H1 (cell line): ENCODE results near the gene SPSB1. TPM values are rescaled to one million over a fixed set of nuclear protein-coding genes. Genes with fewer than 3 reads are reported as not detected.

Experiments used
- CTCF ChIA-PET: fragments of 300-600 bp; sonication (Branson Sonifier 250); formaldehyde crosslinking; loops from one replicate; lab custom pipeline; 2021; ENCODE audit not compliant: partially characterized antibody; lab: Charles Lee
- POLR2A ChIA-PET: fragments of 300-600 bp; sonication (Branson Sonifier 250); formaldehyde crosslinking; loops from one replicate; lab custom pipeline; 2021; ENCODE audit warnings: inconsistent platforms; ENCODE audit not compliant: partially characterized antibody; lab: Charles Lee
- DNase-seq, 2 experiments: peaks; one replicate each; pipeline versions ENCODE4 v3.0.0 to v3.0.0-alpha.2; 2010 to 2022; ENCODE audit warnings: low spot score in 2 of 2, low read depth in 1 of 2, mixed read lengths in 1 of 2
- FAIRE-seq: peaks from 2 replicates; lab custom pipeline; 2011; peaks lifted over from hg19 to GRCh38; lab: Jason Lieb, UNC
- H2AFZ ChIP-seq: 2 replicates; pipeline ENCODE4 v1.8.1; 2012; ENCODE audit warnings: low read length, inconsistent platforms
- H2AK5ac ChIP-seq: 2 replicates; pipeline ENCODE4 v1.6.1; 2013; ENCODE audit warnings: low read depth, low read length
- H2BK120ac ChIP-seq: replicated peaks from 2 replicates; pipeline ENCODE3; 2013; ENCODE audit warnings: low read depth, low read length, inconsistent platforms
- H2BK12ac ChIP-seq: 2 replicates; pipeline ENCODE4 v1.6.1; 2013; ENCODE audit warnings: low read depth, low read length
- H2BK15ac ChIP-seq: 2 replicates; pipeline ENCODE4 v1.6.1; 2013; ENCODE audit warnings: low read length
- H2BK20ac ChIP-seq: 2 replicates; pipeline ENCODE4 v1.6.1; 2013; ENCODE audit warnings: low read length
- H2BK5ac ChIP-seq: 2 replicates; pipeline ENCODE4 v1.6.1; 2013; ENCODE audit warnings: low read depth, low read length
- H3K14ac ChIP-seq: 2 replicates; pipeline ENCODE4 v1.6.1; 2013; ENCODE audit warnings: inconsistent platforms; ENCODE audit not compliant: insufficient read length
- H3K18ac ChIP-seq: 2 replicates; pipeline ENCODE4 v1.6.1; 2013; ENCODE audit warnings: low read length; ENCODE audit errors: extremely low read depth
- H3K23ac ChIP-seq: 2 replicates; pipeline ENCODE4 v1.6.1; 2013; ENCODE audit warnings: inconsistent platforms; ENCODE audit not compliant: insufficient read length
- H3K23me2 ChIP-seq: 2 replicates; pipeline ENCODE4 v1.6.1; 2013; ENCODE audit warnings: low read depth, low read length
- H3K27ac ChIP-seq: 2 replicates; pipeline ENCODE4 v1.6.1; 2011; ENCODE audit warnings: low read depth, low read length, inconsistent platforms
- H3K27me3 ChIP-seq, 4 experiments: replicated peaks in 1 of 4; 1 replicate in 1 of 4; 2 replicates in 3 of 4; pipeline versions ENCODE4 v1.6.1 to v1.8.1; 2011 to 2013; ENCODE audit warnings: low read length in 3 of 4, mild to moderate bottlenecking in 3 of 4, inconsistent platforms in 2 of 4, mixed read lengths in 2 of 4, moderate library complexity in 1 of 4; ENCODE audit not compliant: control insufficient read depth in 3 of 4, insufficient read depth in 3 of 4; ENCODE audit errors: extremely low read depth in 1 of 4
- H3K36me3 ChIP-seq, 4 experiments: 2 replicates each; pipeline versions ENCODE4 v1.6.1 to v1.8.1; 2011 to 2013; ENCODE audit warnings: mild to moderate bottlenecking in 4 of 4, low read length in 3 of 4, moderate library complexity in 2 of 4, control low read depth in 1 of 4, inconsistent platforms in 1 of 4; ENCODE audit not compliant: insufficient read depth in 4 of 4, control insufficient read depth in 2 of 4
- H3K4ac ChIP-seq: replicated peaks from 2 replicates; pipeline ENCODE3; 2013; ENCODE audit warnings: low read length, low read depth, mixed read lengths, inconsistent platforms; ENCODE audit not compliant: insufficient read length
- H3K4me1 ChIP-seq, 4 experiments: replicated peaks in 1 of 4; 1 replicate in 1 of 4; 2 replicates in 3 of 4; pipeline versions ENCODE4 v1.6.1 to v1.8.1; 2011 to 2013; ENCODE audit warnings: low read length in 3 of 4, inconsistent platforms in 2 of 4, mixed read lengths in 1 of 4; ENCODE audit not compliant: insufficient read depth in 4 of 4, control insufficient read depth in 3 of 4
- H3K4me2 ChIP-seq, 2 experiments: 2 replicates each; pipeline versions ENCODE4 v1.6.1 to v1.8.1; 2011 to 2013; ENCODE audit warnings: low read depth in 2 of 2, low read length in 2 of 2, control low read depth in 1 of 2, inconsistent platforms in 1 of 2, mild to moderate bottlenecking in 1 of 2; ENCODE audit not compliant: insufficient read depth in 1 of 2
- H3K4me3 ChIP-seq, 4 experiments: fragments of 200-600, 300-600 bp in 1 of 4; sonication (generic), shearing (Covaris generic), sonication (Bioruptor Twin) in 1 of 4; 2 replicates each; pipeline versions ENCODE4 v1.5.1 to v1.8.1; 2011 to 2016; ENCODE audit warnings: low read length in 4 of 4, low read depth in 3 of 4, control low read depth in 2 of 4, inconsistent platforms in 2 of 4, mild to moderate bottlenecking in 2 of 4, mixed read lengths in 1 of 4, moderate library complexity in 1 of 4; ENCODE audit not compliant: insufficient read depth in 2 of 4; ENCODE audit errors: extremely low read depth in 1 of 4
- H3K56ac ChIP-seq: replicated peaks from 2 replicates; pipeline ENCODE3; 2013; ENCODE audit warnings: low read depth, mild to moderate bottlenecking, mixed read lengths, low read length, inconsistent platforms; ENCODE audit not compliant: insufficient read length
- H3K79me1 ChIP-seq: 2 replicates; pipeline ENCODE4 v1.6.1; 2013; ENCODE audit warnings: low read depth, low read length, control low read depth
- H3K79me2 ChIP-seq, 2 experiments: 2 replicates each; pipeline versions ENCODE4 v1.6.1 to v1.8.1; 2012 to 2013; ENCODE audit warnings: low read length in 2 of 2, mild to moderate bottlenecking in 2 of 2, inconsistent platforms in 1 of 2; ENCODE audit not compliant: insufficient read depth in 2 of 2, control insufficient read depth in 1 of 2
- H3K9ac ChIP-seq, 4 experiments: replicated peaks in 1 of 4; 1 replicate in 1 of 4; 2 replicates in 3 of 4; pipeline versions ENCODE4 v1.6.1 to v1.8.1; 2011 to 2013; ENCODE audit warnings: low read depth in 3 of 4, low read length in 3 of 4, control low read depth in 2 of 4, mild to moderate bottlenecking in 2 of 4, moderate library complexity in 2 of 4, inconsistent platforms in 1 of 4; ENCODE audit errors: extremely low read depth in 1 of 4
- H3K9me3 ChIP-seq, 2 experiments: 2 replicates each; pipeline versions ENCODE4 v1.6.1 to v1.8.1; 2012 to 2013; ENCODE audit warnings: mild to moderate bottlenecking in 2 of 2, moderate library complexity in 2 of 2, control low read depth in 1 of 2, inconsistent platforms in 1 of 2, low read depth in 1 of 2, low read length in 1 of 2, mixed read lengths in 1 of 2; ENCODE audit not compliant: insufficient read depth in 2 of 2
- H4K20me1 ChIP-seq, 2 experiments: replicated peaks in 1 of 2; 2 replicates each; pipeline versions ENCODE3 to v1.8.1; 2011 to 2013; ENCODE audit warnings: inconsistent platforms in 2 of 2, low read length in 2 of 2, mild to moderate bottlenecking in 1 of 2; ENCODE audit not compliant: insufficient read depth in 2 of 2, control insufficient read depth in 1 of 2
- H4K5ac ChIP-seq: 2 replicates; pipeline ENCODE4 v1.6.1; 2013; ENCODE audit warnings: low read length, low read depth, mixed read lengths, inconsistent platforms; ENCODE audit not compliant: insufficient read length
- H4K8ac ChIP-seq: 2 replicates; pipeline ENCODE4 v1.8.0; 2013; ENCODE audit warnings: mild to moderate bottlenecking, moderate library complexity, low read length, inconsistent platforms; ENCODE audit not compliant: insufficient read depth; ENCODE audit errors: extremely low read depth
- H4K91ac ChIP-seq: replicated peaks from 2 replicates; pipeline ENCODE3; 2013; ENCODE audit warnings: low read length, mixed read lengths, inconsistent platforms; ENCODE audit not compliant: insufficient read length
- ATF2 ChIP-seq: IDR thresholded peaks from 2 replicates; pipeline ENCODE4 v1.6.1; 2012; ENCODE audit warnings: low read length, inconsistent platforms
- CBX8 ChIP-seq: fragments of 300-800, 300-1000 bp; sonication (generic); IDR thresholded peaks from 2 replicates; pipeline ENCODE4 v1.7.1; 2016; ENCODE audit warnings: low read depth, low read length, borderline replicate concordance
- FOSL1 ChIP-seq: IDR thresholded peaks from 2 replicates; pipeline ENCODE4 v1.6.1; 2011; ENCODE audit warnings: mild to moderate bottlenecking, low read depth, low read length, moderate library complexity; ENCODE audit not compliant: insufficient read depth
- GABPA ChIP-seq: IDR thresholded peaks from 2 replicates; pipeline ENCODE4 v1.6.1; 2011; ENCODE audit warnings: mild to moderate bottlenecking, low read length, moderate library complexity, borderline replicate concordance; ENCODE audit not compliant: insufficient read depth
- HDAC2 ChIP-seq, 2 experiments: fragments of 300-600 bp in 1 of 2; sonication (generic) in 1 of 2; IDR thresholded peaks; 2 replicates each; pipeline ENCODE4 v1.6.1; 2011 to 2012; ENCODE audit warnings: low read depth in 2 of 2, low read length in 2 of 2, mild to moderate bottlenecking in 2 of 2, moderate library complexity in 2 of 2, borderline replicate concordance in 1 of 2, inconsistent platforms in 1 of 2
- HDAC6 ChIP-seq: IDR thresholded peaks from one replicate; pipeline ENCODE4 v1.7.1; 2012; ENCODE audit warnings: low read depth, mild to moderate bottlenecking, inconsistent platforms, low read length, moderate library complexity
- RXRA ChIP-seq: IDR thresholded peaks from 2 replicates; pipeline ENCODE4 v1.6.1; 2011; ENCODE audit warnings: low read depth, mild to moderate bottlenecking, low read length, moderate library complexity; ENCODE audit not compliant: insufficient read depth
- SP1 ChIP-seq: IDR thresholded peaks from 2 replicates; pipeline ENCODE4 v1.6.1; 2011; ENCODE audit warnings: low read depth, low read length
- SUZ12 ChIP-seq: fragments of 200-600 bp; sonication (generic); IDR thresholded peaks from 2 replicates; pipeline ENCODE4 v1.6.1; 2012; ENCODE audit warnings: mild to moderate bottlenecking, inconsistent platforms, low read length, moderate library complexity, mixed read lengths
- TCF12 ChIP-seq: IDR thresholded peaks from 2 replicates; pipeline ENCODE4 v1.6.1; 2011; ENCODE audit warnings: low read depth, mild to moderate bottlenecking, low read length
- WGBS, 2 experiments: shearing (Covaris generic) in 1 of 2; methylation state at CpG; one replicate each; pipeline versions ENCODE4 v1.1.6 to v1.1.7; 2013 to 2015; ENCODE audit warnings: low lambda C conversion rate in 2 of 2, mixed read lengths in 2 of 2, inconsistent platforms in 1 of 2, low coverage in 1 of 2, missing lambda C conversion rate in 1 of 2; ENCODE audit not compliant: insufficient replicate concordance in 2 of 2, insufficient coverage in 1 of 2, insufficient read length in 1 of 2; ENCODE audit errors: extremely low coverage in 1 of 2, missing lambda C conversion rate in 1 of 2; 5-methylcytosine and 5-hydroxymethylcytosine counted together
- polyA plus RNA-seq, 7 experiments: library from polyadenylated mRNA; depleted of rRNA in 3 of 7; stranded (reverse) in 5 of 7; unstranded in 2 of 7; fragments of >200 nt in 5 of 7; fragments of 200-250 nt in 2 of 7; gene quantifications; 1 replicate in 5 of 7; 2 replicates in 1 of 7; 4 replicates in 1 of 7; pipeline versions ENCODE4 v1.2.1 to v1.2.3, GENCODE V29; 2011 to 2013; ENCODE audit warnings: missing spikeins in 2 of 7, mixed read lengths in 2 of 7
- total RNA-seq: library from RNA; stranded (reverse); fragmentation: NEBNext Ultra II Directional; extraction: Animal tissue kit (Norgen Biotek cat#: 25700); gene quantifications from 2 replicates; pipeline ENCODE4 v1.2.1, GENCODE V29; 2021

The SPSB1 gene
- total and polyA plus RNA-seq, 2 of the 8 experiments (the other 6 are each of a cell fraction or from before 2014, with no cell fraction given): 5.3 to 6.4 TPM

- H2BK15ac ChIP-seq: no peak overlapping the region; the same call in 1 of the 2 replicates
- H2BK20ac ChIP-seq: no peak overlapping the region
- 0 out of 2 replicates have a peak overlapping the region, but pooled peaks have one; percentile 24 for H2BK5ac ChIP-seq
- H4K91ac ChIP-seq: peak overlapping the region; percentile 15
- H4K20me1 ChIP-seq: peaks cover 0 to 1% of the 10 kb centered on the region in 2 experiments
- H3K27ac ChIP-seq: no peak overlapping the region
- peaks cover 17 to 35% (median 30%) of the 10 kb centered on the region in 4 experiments for H3K4me1 ChIP-seq
- peak overlapping the region; percentile 65; the same call in 1 of the 2 replicates for H3K18ac ChIP-seq
- no peak overlapping the region for H3K4ac ChIP-seq
- H2AK5ac ChIP-seq: no peak overlapping the region
- H3K23ac ChIP-seq: no peak overlapping the region
- FAIRE-seq: no peak
- H3K4me3 ChIP-seq: peak overlapping the region in 1 of 4 experiments; percentile 33; a peak in 1 of 8 replicates
- no peaks in the 10 kb centered on the region for H3K36me3 ChIP-seq
- no peak overlapping the region for H3K9ac ChIP-seq
- no peak overlapping the region for H4K8ac ChIP-seq
- no peak overlapping the region for H3K56ac ChIP-seq
- H3K14ac ChIP-seq: no peak overlapping the region
- H3K27me3 ChIP-seq: no peaks in the 10 kb centered on the region
- H2BK120ac ChIP-seq: no peak overlapping the region
- no peak overlapping the region for H2BK12ac ChIP-seq
- H3K9me3 ChIP-seq: peaks cover 0 to 6% of the 10 kb centered on the region in 2 experiments; a peak in 2 of 4 replicates
- no peak for DNase-seq
- CTCF ChIA-PET: interaction anchor here (0.8 to 12.2 kb wide), 6 partner anchors 9 to 254 kb away, joined by 3 to 118 read pairs (median 4); no protein-coding TSS in a partner anchor
- no peak overlapping the region for H4K5ac ChIP-seq
- 58% methylated on average over 10 of the region's 10 CpGs; no CpG with 5 or more reads in 1 of the 2 experiments for WGBS, 2 experiments
- H3K79me2 ChIP-seq: peaks cover 0 to 2% of the 10 kb centered on the region in 2 experiments; a peak in 2 of 4 replicates
- no peaks in the 10 kb centered on the region; the same call in 1 of the 2 replicates for H3K79me1 ChIP-seq
- H3K23me2 ChIP-seq: peaks cover 2% of the 10 kb centered on the region; the same call in 1 of the 2 replicates
- H2AFZ ChIP-seq: no peak overlapping the region
- POLR2A ChIA-PET: interaction anchor here (1.3 to 1.4 kb wide), 2 partner anchors 12 to 21 kb away, joined by 3 to 4 read pairs; no protein-coding TSS in a partner anchor
- H3K4me2 ChIP-seq: peak overlapping the region; percentile 46 to 55
- TF ChIP-seq CBX8: no peak
- TF ChIP-seq RXRA: no peak
- no peak for TF ChIP-seq ATF2
- no peak for TF ChIP-seq HDAC6
- no peak for TF ChIP-seq TCF12
- TF ChIP-seq FOSL1: no peak
- TF ChIP-seq SUZ12: no peak
- TF ChIP-seq SP1: no peak
- TF ChIP-seq HDAC2 (IDR thresholded peaks at IDR 0.05; ENCODE audit: borderline replicate concordance in 1 of 2, low read depth in 2 of 2, low read length in 2 of 2): no peak
- no peak for TF ChIP-seq GABPA
Measured at GRCh38 chr1:9253453-9254105, 39.1 kb upstream of the SPSB1 start.
